Stimulated activated naive CD8-positive, alpha-beta T cell treated with anti-CD3 and anti-CD28 coated beads, Interleukin-15, amount 100 ng/mL, for 72 hours (primary cell): ENCODE measurements around the gene ZBED6.

Experiments
- ATAC-seq: fragments of 150-1000 bp; cut with Tn5 transposase; 2 replicates; pipeline ENCODE4 v1.10.0; 2021; ENCODE audit warnings: mild to moderate bottlenecking, moderate library complexity
- DNase-seq, 2 donors: peaks; one replicate each; pipeline ENCODE4 v3.0.0; 2021 to 2022
- H3K27ac Mint-ChIP-seq, 2 donors: one replicate each; pipeline ENCODE4 v1.8.0; 2022; ENCODE audit warnings: mild to moderate bottlenecking in 2 of 2, mixed read lengths in 2 of 2, moderate library complexity in 2 of 2
- H3K27me3 Mint-ChIP-seq: one replicate; pipeline ENCODE4 v1.8.0; 2022; ENCODE audit warnings: mixed read lengths
- H3K4me1 Mint-ChIP-seq: one replicate; pipeline ENCODE4 v1.8.0; 2022; ENCODE audit warnings: mild to moderate bottlenecking, mixed read lengths
- H3K4me3 Mint-ChIP-seq, 2 donors: one replicate each; pipeline ENCODE4 v1.8.0; 2022; ENCODE audit warnings: mild to moderate bottlenecking in 2 of 2, mixed read lengths in 2 of 2, moderate library complexity in 1 of 2
- H3K9me3 Mint-ChIP-seq, 2 donors: one replicate each; pipeline ENCODE4 v1.8.0; 2022; ENCODE audit warnings: mixed read lengths in 2 of 2

ZBED6 gene

DNA sequence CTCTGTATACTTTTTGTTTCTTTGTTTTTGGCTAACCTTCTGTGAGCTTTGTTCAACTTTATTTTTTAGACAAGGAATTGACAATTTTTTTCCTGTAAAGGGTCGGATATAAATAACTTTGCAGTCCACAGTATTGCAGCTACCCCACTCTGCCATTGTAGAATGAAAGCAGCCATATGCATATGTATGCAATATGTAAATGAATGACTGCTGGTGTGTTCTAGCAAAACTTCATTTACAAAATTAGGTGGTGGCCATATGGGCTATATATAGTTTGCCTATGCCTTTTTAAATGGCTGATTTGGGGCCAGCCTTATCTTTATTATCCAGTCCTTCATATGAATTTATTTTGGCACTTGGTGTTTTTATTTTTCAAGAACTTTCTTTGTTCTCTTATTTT is 48.0 kb downstream of the ZBED6 start:
- H3K4me3 Mint-ChIP-seq: no peak overlapping the region
- no peak for DNase-seq
- no peaks in the 10 kb centered on the region for H3K27me3 Mint-ChIP-seq
- no peaks in the 10 kb centered on the region for H3K9me3 Mint-ChIP-seq
- no peaks in the 10 kb centered on the region for H3K4me1 Mint-ChIP-seq
- no peak for ATAC-seq
- no peak overlapping the region for H3K27ac Mint-ChIP-seq
